GM12878 (cell line): ENCODE measurements around the gene PDCD7. TPM values are rescaled to one million over a fixed set of nuclear protein-coding genes. Genes with fewer than 3 reads are reported as not detected.
A peak's percentile ranks its signal among the peaks of the same experiment; 100 is the strongest.
"Not testable (repeated sequence)": the region's sequence is repeated elsewhere in the genome, so short reads cannot be mapped to it uniquely, and the experiment has no call there.

Experiments used
- ATAC-seq: fragments of 200-7000 bp; cut with Tn5 transposase; 3 replicates; pipeline ENCODE4 v1.9.1; 2020; ENCODE audit warnings: mild to moderate bottlenecking, moderate library complexity
- BruUV-seq: library from RNA; stranded (reverse); fragments of 400-500 nt; replicated peaks from 2 replicates; lab custom pipeline; 2021; lab: Mats Ljungman, UMichigan
- CTCF ChIA-PET: fragments of 300-600 bp; sonication (Branson Sonifier 250); formaldehyde crosslinking; extraction: SDS; loops from one replicate; lab custom pipeline; 2021; ENCODE audit warnings: inconsistent platforms; lab: Yijun Ruan, JAX
- POLR2A ChIA-PET: fragments of 350-600 bp; formaldehyde crosslinking; extraction: SDS; loops from one replicate; lab custom pipeline; 2021; ENCODE audit warnings: inconsistent platforms; lab: Charles Lee
- RAD21 ChIA-PET: fragments of 300-600 bp; sonication (Branson Sonifier 250); formaldehyde crosslinking; loops from one replicate; lab custom pipeline; 2023; ENCODE audit warnings: antibody characterized with exemption; ENCODE audit not compliant: unreplicated experiment; lab: Charles Lee
- SMC1A ChIA-PET: fragments of 300-600 bp; sonication (Branson Sonifier 250); formaldehyde crosslinking; loops from one replicate; lab custom pipeline; 2023; ENCODE audit not compliant: unreplicated experiment, uncharacterized antibody; lab: Charles Lee
- DNase-seq: peaks from one replicate; pipeline ENCODE4 v3.0.0-alpha.2; 2011; ENCODE audit warnings: low read depth, low spot score
- FAIRE-seq: peaks from 3 replicates; lab custom pipeline; 2011; peaks lifted over from hg19 to GRCh38; lab: Jason Lieb, UNC
- H2AFZ ChIP-seq: 2 replicates; pipeline ENCODE4 v1.6.0; 2011; ENCODE audit warnings: low read depth, low read length, control low read depth; ENCODE audit not compliant: control insufficient read depth
- H3K27ac ChIP-seq: 2 replicates; pipeline ENCODE4 v1.5.1; 2011; ENCODE audit warnings: control low read depth; ENCODE audit not compliant: control insufficient read depth, insufficient read depth
- H3K27me3 ChIP-seq, 2 experiments: replicated peaks in 1 of 2; 2 replicates each; pipeline versions ENCODE4 v1.6.0 to v1.6.1; 2011; ENCODE audit warnings: low read length in 1 of 2; ENCODE audit not compliant: control insufficient read depth in 2 of 2, insufficient read depth in 2 of 2
- H3K36me3 ChIP-seq, 2 experiments: 2 replicates each; pipeline ENCODE4 v1.5.1; 2011; ENCODE audit warnings: low read length in 1 of 2; ENCODE audit not compliant: control insufficient read depth in 2 of 2, insufficient read depth in 2 of 2
- H3K4me1 ChIP-seq: 2 replicates; pipeline ENCODE4 v1.6.1; 2011; ENCODE audit warnings: mild to moderate bottlenecking, low read length, moderate library complexity, mixed read lengths; ENCODE audit not compliant: control insufficient read depth, insufficient read depth
- H3K4me2 ChIP-seq: 2 replicates; pipeline ENCODE4 v1.6.0; 2011; ENCODE audit warnings: control low read depth; ENCODE audit not compliant: control insufficient read depth, insufficient read depth
- H3K4me3 ChIP-seq: fragments of 200-600 bp; sonication (generic); 2 replicates; pipeline ENCODE4 v1.5.1; 2016
- H3K79me2 ChIP-seq: 2 replicates; pipeline ENCODE4 v1.6.0; 2011; ENCODE audit warnings: low read length; ENCODE audit not compliant: control insufficient read depth, insufficient read depth
- H3K9ac ChIP-seq: 2 replicates; pipeline ENCODE4 v1.8.0; 2011; ENCODE audit warnings: low read length, control low read depth, mixed read lengths; ENCODE audit not compliant: control insufficient read depth, insufficient read depth
- H3K9me3 ChIP-seq: replicated peaks from 3 replicates; pipeline ENCODE4 v1.5.1; 2011; ENCODE audit warnings: mild to moderate bottlenecking, low read length; ENCODE audit not compliant: control insufficient read depth, insufficient read depth
- H4K20me1 ChIP-seq: 2 replicates; pipeline ENCODE4 v1.6.0; 2011; ENCODE audit not compliant: control insufficient read depth, insufficient read depth
- NR2F1 ChIP-seq: fragments of 450-650 bp; conservative IDR thresholded peaks from 2 replicates; pipeline ENCODE4 v1.6.1; 2017; ENCODE audit warnings: mild to moderate bottlenecking
- SUZ12 ChIP-seq: fragments of 200-600 bp; sonication (generic); IDR thresholded peaks from one replicate; pipeline ENCODE4 v1.6.1; 2018; ENCODE audit warnings: antibody characterized with exemption, mild to moderate bottlenecking; ENCODE audit not compliant: unreplicated experiment
- WGBS: methylation state at CpG from one replicate; pipeline ENCODE4 v1.1.6; 2016; ENCODE audit warnings: low lambda C conversion rate; ENCODE audit not compliant: insufficient replicate concordance, insufficient coverage; ENCODE audit errors: missing lambda C conversion rate; 5-methylcytosine and 5-hydroxymethylcytosine counted together
- in situ Hi-C: fragments of 300-500 bp; cut with MboI; formaldehyde crosslinking; loops from 9 replicates; pipeline ENCODE4 v1.14.3; 2018; ENCODE audit warnings: mixed read lengths
- intact Hi-C: fragments of 100-400 bp; cut with micrococcal nuclease; formaldehyde crosslinking; loops from one replicate; pipeline ENCODE4 v1.14.2; 2022; ENCODE audit not compliant: unreplicated experiment
- polyA plus RNA-seq, 11 experiments: library from polyadenylated mRNA; depleted of rRNA in 4 of 11; unstranded in 6 of 11; stranded (reverse) in 5 of 11; fragments of >200 nt; fragmentation: Nextera tagmentation in 4 of 11; fragmentation: Illumina TruSeq in 1 of 11; extraction: Ambion mirVana in 4 of 11; extraction: Trizol in 1 of 11; gene quantifications; 1 replicate in 1 of 11; 2 replicates in 10 of 11; pipeline versions ENCODE4 v1.2.1 to v1.2.3, GENCODE V29; 2011 to 2016; ENCODE audit warnings: inconsistent platforms in 2 of 11, missing spikeins in 2 of 11, low read depth in 1 of 11
- total RNA-seq, 4 experiments: library from RNA; depleted of rRNA in 3 of 4; stranded (reverse); fragments of >200 nt in 3 of 4; fragmentation: Illumina TruSeq in 1 of 4; extraction: Trizol in 1 of 4; gene quantifications; 2 replicates each; pipeline versions ENCODE4 v1.2.1 to v1.2.3, GENCODE V29; 2013 to 2021

PDCD7 gene
- total and polyA plus RNA-seq, 10 of the 15 experiments (the other 5 are each of a cell fraction or from before 2014, with no cell fraction given), result 4.2 to 24.2 (median 13.4) TPM

DNA sequence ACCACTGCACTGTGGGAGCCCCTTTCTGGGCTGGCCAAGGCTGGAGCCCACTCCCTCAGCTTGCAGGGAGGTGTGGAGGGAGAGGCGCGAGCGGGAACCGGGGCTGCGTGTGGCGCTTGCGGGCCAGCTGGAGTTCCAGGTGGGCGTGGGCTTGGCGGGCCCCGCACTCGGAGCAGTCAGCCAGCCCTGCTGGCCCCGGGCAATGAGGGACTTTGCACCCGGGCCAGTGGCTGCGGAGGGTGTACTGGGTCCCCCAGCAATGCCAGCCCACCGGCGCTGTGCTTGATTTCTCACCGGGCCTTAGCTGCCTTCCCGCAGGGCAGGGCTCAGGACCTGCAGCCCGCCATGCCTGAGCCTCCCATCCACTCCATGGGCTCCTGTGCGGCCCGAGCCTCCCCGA, 58.7 kb downstream of the PDCD7 start:
- CTCF ChIA-PET, in situ Hi-C loops: not testable (repeated sequence)

DNA sequence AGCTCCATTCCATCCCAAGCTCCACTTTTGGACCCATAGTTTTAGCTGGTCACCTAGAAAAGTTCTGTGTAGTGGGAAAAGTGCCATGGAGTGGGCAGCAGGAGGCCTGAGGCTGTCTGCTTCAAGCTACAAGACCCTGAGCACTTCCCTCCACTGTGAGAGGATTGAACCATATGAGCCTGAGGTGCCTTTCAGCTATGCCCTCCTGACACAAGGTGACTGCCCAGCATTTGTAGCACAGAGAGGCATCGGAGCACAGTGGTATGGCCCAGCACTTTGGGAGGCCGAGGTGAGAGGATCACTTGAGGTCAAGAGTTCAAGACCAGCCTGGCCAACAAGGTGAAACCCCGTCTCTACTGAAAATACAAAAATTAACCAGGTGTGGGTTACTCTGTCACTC, 61.0 kb downstream of the PDCD7 start:
- no peak overlapping the region for H3K4me3 ChIP-seq
- no peaks in the 10 kb centered on the region for H3K4me1 ChIP-seq
- H3K27me3 ChIP-seq, result no peaks in the 10 kb centered on the region; a peak in 2 of 4 replicates
- no peak for ATAC-seq
- ChIA-PET CTCF (interaction anchor here (1.0 kb wide), 1 partner anchor 39 kb away, joined by 4 read pairs; no protein-coding TSS in a partner anchor), RAD21 (no interaction called here), SMC1A (interaction anchor here (0.9 to 1.3 kb wide), 2 partner anchors 10 to 69 kb away, joined by 3 to 4 read pairs; no protein-coding TSS in a partner anchor), POLR2A (interaction anchor here (0.6 kb wide), 1 partner anchor 894 kb away, joined by 5 read pairs; no protein-coding TSS in a partner anchor)
- H3K36me3 ChIP-seq, result no peaks in the 10 kb centered on the region
- no peak for FAIRE-seq
- no peaks in the 10 kb centered on the region for H4K20me1 ChIP-seq
- no peak overlapping the region for H3K4me2 ChIP-seq
- H2AFZ ChIP-seq, result no peak overlapping the region
- H3K27ac ChIP-seq, result no peak overlapping the region
- H3K79me2 ChIP-seq, result no peaks in the 10 kb centered on the region
- in situ Hi-C loops, result no loop called here
- no peak for DNase-seq
- no TSS peak for BruUV-seq
- H3K9me3 ChIP-seq, result no peaks in the 10 kb centered on the region
- intact Hi-C loops, result no loop called here
- H3K9ac ChIP-seq, result no peak overlapping the region
- TF ChIP-seq SUZ12 (no peak), NR2F1 (peak; percentile 36; the same call in 1 of the 2 replicates)
- 23% methylated on average over 3 of the region's 3 CpGs for WGBS

More for the DNA sequence above, 58.7 kb downstream of the PDCD7 start:
- H4K20me1 ChIP-seq, H2AFZ ChIP-seq, H3K4me1 ChIP-seq, H3K27me3 ChIP-seq, H3K9me3 ChIP-seq, FAIRE-seq, H3K4me3 ChIP-seq, SMC1A ChIA-PET, DNase-seq, H3K79me2 ChIP-seq, H3K27ac ChIP-seq, intact Hi-C loops, ATAC-seq, H3K4me2 ChIP-seq, POLR2A ChIA-PET, H3K9ac ChIP-seq, H3K36me3 ChIP-seq, RAD21 ChIA-PET, BruUV-seq: not testable (repeated sequence)
- 72% methylated on average over 22 of the region's 22 CpGs for WGBS
